Measurements from ENCODE around the gene CAMK1G.

CAMK1G gene

DNA sequence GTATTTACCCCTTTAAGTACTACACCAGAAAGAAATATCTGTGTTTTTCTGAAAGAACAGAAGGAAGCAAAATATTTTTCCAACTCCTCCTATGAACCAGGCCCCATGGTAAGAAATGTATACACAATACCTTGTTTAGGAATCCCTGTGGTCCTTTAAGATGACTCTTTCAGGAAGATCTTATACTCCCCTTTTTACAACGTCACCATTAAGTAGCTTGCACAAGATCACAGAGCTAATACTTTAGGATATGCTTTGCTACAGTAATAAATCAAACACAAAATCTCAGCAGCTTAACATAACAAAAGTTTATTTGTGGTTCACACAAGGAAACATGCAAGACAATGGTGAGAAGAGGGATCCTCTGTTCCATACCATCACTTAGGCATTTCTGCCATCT lies 77.6 kb downstream of the CAMK1G start:
- H3K27me3 ChIP-seq (ENCODE audit: low read depth, low read length), result no peaks in the 10 kb centered on the region
- no peaks in the 10 kb centered on the region for H3K9me3 ChIP-seq (ENCODE audit: control insufficient read depth in 1 of 2, low read length in 2 of 2)
- H3K4me1 ChIP-seq (ENCODE audit: control insufficient read depth in 1 of 2, insufficient read depth in 2 of 2, low read length in 2 of 2), result peaks cover 0 to 6% of the 10 kb centered on the region in 2 donors
- no peaks in the 10 kb centered on the region for H3K36me3 ChIP-seq (ENCODE audit: control insufficient read depth in 1 of 2, insufficient read depth in 2 of 2, low read length in 2 of 2)
- no peak overlapping the region for H3K27ac ChIP-seq (ENCODE audit: low read length)
- H3K4me3 ChIP-seq (ENCODE audit: low read depth in 1 of 2, low read length in 2 of 2), result no peak overlapping the region

DNA sequence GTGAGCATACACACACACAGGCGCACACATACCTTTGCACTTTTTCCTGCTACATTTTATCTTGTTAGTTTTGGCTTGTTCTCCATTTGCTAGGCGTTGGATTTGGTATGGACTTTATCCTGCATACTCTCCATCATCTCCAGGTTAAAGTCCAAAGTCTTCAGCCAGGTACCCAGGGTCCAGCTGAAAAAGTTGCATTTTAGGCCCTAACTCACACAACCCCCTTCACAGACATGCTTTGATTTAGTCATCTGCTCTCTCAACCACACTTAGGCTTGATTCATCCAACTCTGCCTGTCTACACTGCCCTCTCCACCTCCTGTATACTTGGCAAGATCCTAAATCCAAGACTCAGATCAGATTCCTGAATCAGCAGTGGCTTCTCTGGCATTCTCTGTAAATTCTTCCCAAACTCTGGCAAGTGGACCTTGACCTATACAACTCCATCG lies 79.4 kb downstream of the CAMK1G start:
- Histone ChIP-seq H3K27me3 (ENCODE audit: low read depth, low read length) (no peaks in the 10 kb centered on the region), H3K9me3 (ENCODE audit: control insufficient read depth in 1 of 2, low read length in 2 of 2) (no peaks in the 10 kb centered on the region), H3K36me3 (ENCODE audit: control insufficient read depth in 1 of 2, insufficient read depth in 2 of 2, low read length in 2 of 2) (no peaks in the 10 kb centered on the region), H3K27ac (ENCODE audit: low read length) (no peak overlapping the region), H3K4me3 (ENCODE audit: low read depth in 1 of 2, low read length in 2 of 2) (no peak overlapping the region), H3K4me1 (ENCODE audit: control insufficient read depth in 1 of 2, insufficient read depth in 2 of 2, low read length in 2 of 2) (peaks cover 0 to 6% of the 10 kb centered on the region in 2 donors)
